H1 (cell line): Measurements from ENCODE around the gene SCO1. TPM values are rescaled to one million over a fixed set of nuclear protein-coding genes. Genes with fewer than 3 reads are reported as not detected.

Experiments used
- CTCF ChIA-PET: fragments of 300-600 bp; sonication (Branson Sonifier 250); formaldehyde crosslinking; loops from one replicate; lab custom pipeline; 2021; ENCODE audit not compliant: partially characterized antibody; lab: Charles Lee
- POLR2A ChIA-PET: fragments of 300-600 bp; sonication (Branson Sonifier 250); formaldehyde crosslinking; loops from one replicate; lab custom pipeline; 2021; ENCODE audit warnings: inconsistent platforms; ENCODE audit not compliant: partially characterized antibody; lab: Charles Lee
- DNase-seq, 2 experiments: peaks; one replicate each; pipeline versions ENCODE4 v3.0.0 to v3.0.0-alpha.2; 2010 to 2022; ENCODE audit warnings: low spot score in 2 of 2, low read depth in 1 of 2, mixed read lengths in 1 of 2
- FAIRE-seq: peaks from 2 replicates; lab custom pipeline; 2011; peaks lifted over from hg19 to GRCh38; lab: Jason Lieb, UNC
- H2AFZ ChIP-seq: 2 replicates; pipeline ENCODE4 v1.8.1; 2012; ENCODE audit warnings: low read length, inconsistent platforms
- H2AK5ac ChIP-seq: 2 replicates; pipeline ENCODE4 v1.6.1; 2013; ENCODE audit warnings: low read depth, low read length
- H2BK120ac ChIP-seq: replicated peaks from 2 replicates; pipeline ENCODE3; 2013; ENCODE audit warnings: low read depth, low read length, inconsistent platforms
- H2BK12ac ChIP-seq: 2 replicates; pipeline ENCODE4 v1.6.1; 2013; ENCODE audit warnings: low read depth, low read length
- H2BK15ac ChIP-seq: 2 replicates; pipeline ENCODE4 v1.6.1; 2013; ENCODE audit warnings: low read length
- H2BK20ac ChIP-seq: 2 replicates; pipeline ENCODE4 v1.6.1; 2013; ENCODE audit warnings: low read length
- H2BK5ac ChIP-seq: 2 replicates; pipeline ENCODE4 v1.6.1; 2013; ENCODE audit warnings: low read depth, low read length
- H3K14ac ChIP-seq: 2 replicates; pipeline ENCODE4 v1.6.1; 2013; ENCODE audit warnings: inconsistent platforms; ENCODE audit not compliant: insufficient read length
- H3K18ac ChIP-seq: 2 replicates; pipeline ENCODE4 v1.6.1; 2013; ENCODE audit warnings: low read length; ENCODE audit errors: extremely low read depth
- H3K23ac ChIP-seq: 2 replicates; pipeline ENCODE4 v1.6.1; 2013; ENCODE audit warnings: inconsistent platforms; ENCODE audit not compliant: insufficient read length
- H3K23me2 ChIP-seq: 2 replicates; pipeline ENCODE4 v1.6.1; 2013; ENCODE audit warnings: low read depth, low read length
- H3K27ac ChIP-seq: 2 replicates; pipeline ENCODE4 v1.6.1; 2011; ENCODE audit warnings: low read depth, low read length, inconsistent platforms
- H3K27me3 ChIP-seq, 4 experiments: replicated peaks in 1 of 4; 1 replicate in 1 of 4; 2 replicates in 3 of 4; pipeline versions ENCODE4 v1.6.1 to v1.8.1; 2011 to 2013; ENCODE audit warnings: low read length in 3 of 4, mild to moderate bottlenecking in 3 of 4, inconsistent platforms in 2 of 4, mixed read lengths in 2 of 4, moderate library complexity in 1 of 4; ENCODE audit not compliant: control insufficient read depth in 3 of 4, insufficient read depth in 3 of 4; ENCODE audit errors: extremely low read depth in 1 of 4
- H3K36me3 ChIP-seq, 4 experiments: 2 replicates each; pipeline versions ENCODE4 v1.6.1 to v1.8.1; 2011 to 2013; ENCODE audit warnings: mild to moderate bottlenecking in 4 of 4, low read length in 3 of 4, moderate library complexity in 2 of 4, control low read depth in 1 of 4, inconsistent platforms in 1 of 4; ENCODE audit not compliant: insufficient read depth in 4 of 4, control insufficient read depth in 2 of 4
- H3K4ac ChIP-seq: replicated peaks from 2 replicates; pipeline ENCODE3; 2013; ENCODE audit warnings: low read length, low read depth, mixed read lengths, inconsistent platforms; ENCODE audit not compliant: insufficient read length
- H3K4me1 ChIP-seq, 4 experiments: replicated peaks in 1 of 4; 1 replicate in 1 of 4; 2 replicates in 3 of 4; pipeline versions ENCODE4 v1.6.1 to v1.8.1; 2011 to 2013; ENCODE audit warnings: low read length in 3 of 4, inconsistent platforms in 2 of 4, mixed read lengths in 1 of 4; ENCODE audit not compliant: insufficient read depth in 4 of 4, control insufficient read depth in 3 of 4
- H3K4me2 ChIP-seq, 2 experiments: 2 replicates each; pipeline versions ENCODE4 v1.6.1 to v1.8.1; 2011 to 2013; ENCODE audit warnings: low read depth in 2 of 2, low read length in 2 of 2, control low read depth in 1 of 2, inconsistent platforms in 1 of 2, mild to moderate bottlenecking in 1 of 2; ENCODE audit not compliant: insufficient read depth in 1 of 2
- H3K4me3 ChIP-seq, 4 experiments: fragments of 200-600, 300-600 bp in 1 of 4; sonication (generic), shearing (Covaris generic), sonication (Bioruptor Twin) in 1 of 4; 2 replicates each; pipeline versions ENCODE4 v1.5.1 to v1.8.1; 2011 to 2016; ENCODE audit warnings: low read length in 4 of 4, low read depth in 3 of 4, control low read depth in 2 of 4, inconsistent platforms in 2 of 4, mild to moderate bottlenecking in 2 of 4, mixed read lengths in 1 of 4, moderate library complexity in 1 of 4; ENCODE audit not compliant: insufficient read depth in 2 of 4; ENCODE audit errors: extremely low read depth in 1 of 4
- H3K56ac ChIP-seq: replicated peaks from 2 replicates; pipeline ENCODE3; 2013; ENCODE audit warnings: low read depth, mild to moderate bottlenecking, mixed read lengths, low read length, inconsistent platforms; ENCODE audit not compliant: insufficient read length
- H3K79me1 ChIP-seq: 2 replicates; pipeline ENCODE4 v1.6.1; 2013; ENCODE audit warnings: low read depth, low read length, control low read depth
- H3K79me2 ChIP-seq, 2 experiments: 2 replicates each; pipeline versions ENCODE4 v1.6.1 to v1.8.1; 2012 to 2013; ENCODE audit warnings: low read length in 2 of 2, mild to moderate bottlenecking in 2 of 2, inconsistent platforms in 1 of 2; ENCODE audit not compliant: insufficient read depth in 2 of 2, control insufficient read depth in 1 of 2
- H3K9ac ChIP-seq, 4 experiments: replicated peaks in 1 of 4; 1 replicate in 1 of 4; 2 replicates in 3 of 4; pipeline versions ENCODE4 v1.6.1 to v1.8.1; 2011 to 2013; ENCODE audit warnings: low read depth in 3 of 4, low read length in 3 of 4, control low read depth in 2 of 4, mild to moderate bottlenecking in 2 of 4, moderate library complexity in 2 of 4, inconsistent platforms in 1 of 4; ENCODE audit errors: extremely low read depth in 1 of 4
- H3K9me3 ChIP-seq, 2 experiments: 2 replicates each; pipeline versions ENCODE4 v1.6.1 to v1.8.1; 2012 to 2013; ENCODE audit warnings: mild to moderate bottlenecking in 2 of 2, moderate library complexity in 2 of 2, control low read depth in 1 of 2, inconsistent platforms in 1 of 2, low read depth in 1 of 2, low read length in 1 of 2, mixed read lengths in 1 of 2; ENCODE audit not compliant: insufficient read depth in 2 of 2
- H4K20me1 ChIP-seq, 2 experiments: replicated peaks in 1 of 2; 2 replicates each; pipeline versions ENCODE3 to v1.8.1; 2011 to 2013; ENCODE audit warnings: inconsistent platforms in 2 of 2, low read length in 2 of 2, mild to moderate bottlenecking in 1 of 2; ENCODE audit not compliant: insufficient read depth in 2 of 2, control insufficient read depth in 1 of 2
- H4K5ac ChIP-seq: 2 replicates; pipeline ENCODE4 v1.6.1; 2013; ENCODE audit warnings: low read length, low read depth, mixed read lengths, inconsistent platforms; ENCODE audit not compliant: insufficient read length
- H4K8ac ChIP-seq: 2 replicates; pipeline ENCODE4 v1.8.0; 2013; ENCODE audit warnings: mild to moderate bottlenecking, moderate library complexity, low read length, inconsistent platforms; ENCODE audit not compliant: insufficient read depth; ENCODE audit errors: extremely low read depth
- H4K91ac ChIP-seq: replicated peaks from 2 replicates; pipeline ENCODE3; 2013; ENCODE audit warnings: low read length, mixed read lengths, inconsistent platforms; ENCODE audit not compliant: insufficient read length
- KDM4A ChIP-seq: IDR thresholded peaks from one replicate; pipeline ENCODE4 v1.7.1; 2012; ENCODE audit warnings: low read depth, mild to moderate bottlenecking, moderate library complexity, low read length, inconsistent platforms; ENCODE audit not compliant: severe bottlenecking
- RXRA ChIP-seq: IDR thresholded peaks from 2 replicates; pipeline ENCODE4 v1.6.1; 2011; ENCODE audit warnings: low read depth, mild to moderate bottlenecking, low read length, moderate library complexity; ENCODE audit not compliant: insufficient read depth
- SIRT6 ChIP-seq: IDR thresholded peaks from one replicate; pipeline ENCODE4 v1.7.1; 2012; ENCODE audit warnings: low read length, inconsistent platforms
- TEAD4 ChIP-seq: IDR thresholded peaks from 2 replicates; pipeline ENCODE4 v1.6.1; 2012; ENCODE audit warnings: low read depth, low read length, inconsistent platforms, mixed read lengths
- WGBS, 2 experiments: shearing (Covaris generic) in 1 of 2; methylation state at CpG; one replicate each; pipeline versions ENCODE4 v1.1.6 to v1.1.7; 2013 to 2015; ENCODE audit warnings: low lambda C conversion rate in 2 of 2, mixed read lengths in 2 of 2, inconsistent platforms in 1 of 2, low coverage in 1 of 2, missing lambda C conversion rate in 1 of 2; ENCODE audit not compliant: insufficient replicate concordance in 2 of 2, insufficient coverage in 1 of 2, insufficient read length in 1 of 2; ENCODE audit errors: extremely low coverage in 1 of 2, missing lambda C conversion rate in 1 of 2; 5-methylcytosine and 5-hydroxymethylcytosine counted together
- polyA plus RNA-seq, 7 experiments: library from polyadenylated mRNA; depleted of rRNA in 3 of 7; stranded (reverse) in 5 of 7; unstranded in 2 of 7; fragments of >200 nt in 5 of 7; fragments of 200-250 nt in 2 of 7; gene quantifications; 1 replicate in 5 of 7; 2 replicates in 1 of 7; 4 replicates in 1 of 7; pipeline versions ENCODE4 v1.2.1 to v1.2.3, GENCODE V29; 2011 to 2013; ENCODE audit warnings: missing spikeins in 2 of 7, mixed read lengths in 2 of 7
- total RNA-seq: library from RNA; stranded (reverse); fragmentation: NEBNext Ultra II Directional; extraction: Animal tissue kit (Norgen Biotek cat#: 25700); gene quantifications from 2 replicates; pipeline ENCODE4 v1.2.1, GENCODE V29; 2021

SCO1 gene
- total and polyA plus RNA-seq, 2 of the 8 experiments (the other 6 are each of a cell fraction or from before 2014, with no cell fraction given), result 18.7 to 61.8 TPM

DNA sequence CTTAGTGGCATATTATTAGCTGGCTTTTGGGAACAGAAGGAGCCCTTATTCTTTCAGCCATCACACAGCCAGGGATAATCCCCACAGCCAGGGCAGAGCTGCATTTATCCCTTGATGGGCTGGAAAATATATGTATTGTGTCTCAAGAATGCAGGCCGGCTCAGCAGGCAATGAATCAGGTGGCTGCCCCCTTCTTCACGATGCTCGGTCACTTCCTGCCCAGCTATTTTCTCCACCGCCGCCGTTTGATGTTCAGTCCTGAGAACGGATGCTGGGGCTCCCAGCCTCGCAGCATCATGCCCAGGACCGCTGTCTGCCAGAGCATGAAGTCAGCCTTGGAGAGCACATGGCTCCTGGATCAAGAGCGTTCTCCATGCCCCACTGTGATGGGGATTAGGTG is 35.9 kb downstream of the SCO1 start:
- no peak overlapping the region for H2BK5ac ChIP-seq
- H2BK20ac ChIP-seq, result no peak overlapping the region
- no peaks in the 10 kb centered on the region for H3K27me3 ChIP-seq
- no peak overlapping the region for H3K14ac ChIP-seq
- no peak overlapping the region for H3K27ac ChIP-seq
- no peak overlapping the region for H3K18ac ChIP-seq
- FAIRE-seq (no peak), DNase-seq (no peak)
- H3K4me1 ChIP-seq, result no peaks in the 10 kb centered on the region
- H2AK5ac ChIP-seq, result no peak overlapping the region
- H4K91ac ChIP-seq, result no peak overlapping the region
- H2BK120ac ChIP-seq, result no peak overlapping the region
- WGBS, 2 experiments, result 98% methylated on average over 10 of the region's 10 CpGs; no CpG with 5 or more reads in 1 of the 2 experiments
- H2BK15ac ChIP-seq, result no peak overlapping the region
- no peak for TF ChIP-seq TEAD4
- no peak for TF ChIP-seq SIRT6
- no peak for TF ChIP-seq RXRA
- no peak for TF ChIP-seq KDM4A
- no peaks in the 10 kb centered on the region for H3K36me3 ChIP-seq
- no peak overlapping the region for H4K8ac ChIP-seq
- POLR2A ChIA-PET, result interaction anchor here (1.0 kb wide), 1 partner anchor 35 kb away, joined by 3 read pairs; no protein-coding TSS in a partner anchor
- no peaks in the 10 kb centered on the region for H3K9me3 ChIP-seq
- H3K9ac ChIP-seq, result no peak overlapping the region
- H3K79me2 ChIP-seq, result no peaks in the 10 kb centered on the region
- H3K4me3 ChIP-seq, result no peak overlapping the region
- H4K20me1 ChIP-seq, result peaks cover 0 to 2% of the 10 kb centered on the region in 2 experiments
- no peak overlapping the region for H3K4me2 ChIP-seq
- H3K23me2 ChIP-seq, result no peaks in the 10 kb centered on the region
- no peak overlapping the region for H3K4ac ChIP-seq
- H3K23ac ChIP-seq, result no peak overlapping the region
- no peak overlapping the region for H2BK12ac ChIP-seq
- no peak overlapping the region for H4K5ac ChIP-seq
- no peaks in the 10 kb centered on the region for H3K79me1 ChIP-seq
- no peak overlapping the region for H2AFZ ChIP-seq
- CTCF ChIA-PET, result interaction anchor here (0.7 to 4.7 kb wide), 5 partner anchors 16 to 687 kb away, joined by 3 to 23 read pairs (median 3); no protein-coding TSS in a partner anchor
- no peak overlapping the region for H3K56ac ChIP-seq
